ENCODE measurements around the gene CDK1.
A peak's percentile ranks its signal among the peaks of the same experiment; 100 is the strongest.

Gene CDK1

GRCh38 chr10:60753152-60753551 is 25.1 kb upstream of the CDK1 start:
- no peak overlapping the region for H3K4me3 Mint-ChIP-seq
- no peaks in the 10 kb centered on the region for H3K36me3 Mint-ChIP-seq
- H3K4me1 Mint-ChIP-seq = no peaks in the 10 kb centered on the region
- CTCF ChIA-PET = no interaction called here
- H3K27me3 Mint-ChIP-seq = peaks cover 21% of the 10 kb centered on the region
- no peaks in the 10 kb centered on the region for H3K9me3 Mint-ChIP-seq
- no peak for DNase-seq
- no peak overlapping the region for H3K27ac Mint-ChIP-seq

GRCh38 chr10:60753817-60754216 is 24.5 kb upstream of the CDK1 start:
- peaks cover 19% of the 10 kb centered on the region for H3K27me3 Mint-ChIP-seq
- no peaks in the 10 kb centered on the region for H3K9me3 Mint-ChIP-seq
- H3K36me3 Mint-ChIP-seq = no peaks in the 10 kb centered on the region
- CTCF ChIA-PET = no interaction called here
- no peak overlapping the region for H3K4me3 Mint-ChIP-seq
- no peaks in the 10 kb centered on the region for H3K4me1 Mint-ChIP-seq
- DNase-seq = no peak
- no peak overlapping the region for H3K27ac Mint-ChIP-seq

- no peaks in the 10 kb centered on the region for H3K36me3 Mint-ChIP-seq
- no peak overlapping the region for H3K4me3 Mint-ChIP-seq
- no peak overlapping the region for H3K27ac Mint-ChIP-seq
- peaks cover 26% of the 10 kb centered on the region for H3K27me3 Mint-ChIP-seq
- CTCF ChIA-PET = no interaction called here
- no peaks in the 10 kb centered on the region for H3K9me3 Mint-ChIP-seq
- DNase-seq = no peak
- no peaks in the 10 kb centered on the region for H3K4me1 Mint-ChIP-seq
Observed at GRCh38 chr10:60757420-60757895, 20.8 kb upstream of the CDK1 start.

- Mint-ChIP-seq H3K27ac (no peak overlapping the region), H3K9me3 (no peaks in the 10 kb centered on the region), H3K27me3 (peaks cover 28% of the 10 kb centered on the region), H3K36me3 (no peaks in the 10 kb centered on the region), H3K4me3 (no peak overlapping the region), H3K4me1 (no peaks in the 10 kb centered on the region)
- CTCF ChIA-PET = no interaction called here
- DNase-seq = no peak
Observed at GRCh38 chr10:60759181-60759580, 19.1 kb upstream of the CDK1 start.

- Mint-ChIP-seq H3K27me3 (peaks cover 33% of the 10 kb centered on the region), H3K36me3 (peaks cover 2% of the 10 kb centered on the region), H3K4me1 (no peaks in the 10 kb centered on the region), H3K9me3 (no peaks in the 10 kb centered on the region), H3K4me3 (no peak overlapping the region), H3K27ac (no peak overlapping the region)
- no peak for DNase-seq
- CTCF ChIA-PET = interaction anchor here (0.6 to 1.4 kb wide), 3 partner anchors 8 to 1660 kb away, joined by 3 to 6 read pairs (median 3); no protein-coding TSS in a partner anchor
Observed at GRCh38 chr10:60760711-60761210, 17.5 kb upstream of the CDK1 start.

- CTCF ChIA-PET = no interaction called here
- Mint-ChIP-seq H3K9me3 (no peaks in the 10 kb centered on the region), H3K4me1 (peaks cover 8% of the 10 kb centered on the region), H3K36me3 (peaks cover 2% of the 10 kb centered on the region), H3K27me3 (peaks cover 24% of the 10 kb centered on the region), H3K4me3 (no peak overlapping the region), H3K27ac (no peak overlapping the region)
- DNase-seq = no peak
Observed at GRCh38 chr10:60762554-60762953, 15.7 kb upstream of the CDK1 start.

GRCh38 chr10:60767424-60767823 is 10.9 kb upstream of the CDK1 start:
- DNase-seq = no peak
- Mint-ChIP-seq H3K4me1 (peaks cover 12% of the 10 kb centered on the region), H3K27ac (peak overlapping the region; percentile 70), H3K36me3 (peaks cover 2% of the 10 kb centered on the region), H3K4me3 (no peak overlapping the region), H3K9me3 (no peaks in the 10 kb centered on the region), H3K27me3 (peaks cover 16% of the 10 kb centered on the region)
- CTCF ChIA-PET = interaction anchor here (0.6 to 4.4 kb wide), 7 partner anchors 34 to 530 kb away, joined by 3 to 30 read pairs (median 4); no protein-coding TSS in a partner anchor

- H3K27me3 Mint-ChIP-seq = peaks cover 10% of the 10 kb centered on the region
- peaks cover 12% of the 10 kb centered on the region for H3K4me1 Mint-ChIP-seq
- DNase-seq = no peak
- H3K27ac Mint-ChIP-seq = no peak overlapping the region
- CTCF ChIA-PET = interaction anchor here (1.0 to 4.4 kb wide), 11 partner anchors 7 to 668 kb away, joined by 3 to 30 read pairs (median 6); partner anchors contain the start of gene CDK1
- peaks cover 2% of the 10 kb centered on the region for H3K36me3 Mint-ChIP-seq
- H3K9me3 Mint-ChIP-seq = no peaks in the 10 kb centered on the region
- no peak overlapping the region for H3K4me3 Mint-ChIP-seq
Observed at GRCh38 chr10:60769406-60769805, 8.9 kb upstream of the CDK1 start.

GRCh38 chr10:60777696-60778213 is 523 bp upstream of the CDK1 start:
- Mint-ChIP-seq H3K27ac (peak overlapping the region; percentile 99), H3K9me3 (no peaks in the 10 kb centered on the region), H3K4me3 (peak overlapping the region; percentile 99), H3K4me1 (peaks cover 43% of the 10 kb centered on the region), H3K27me3 (peaks cover 17% of the 10 kb centered on the region), H3K36me3 (peaks cover 20% of the 10 kb centered on the region)
- no peak for DNase-seq
- CTCF ChIA-PET = interaction anchor here (1.3 to 1.4 kb wide), 2 partner anchors 8 to 48 kb away, joined by 3 to 4 read pairs; no protein-coding TSS in a partner anchor

- CTCF ChIA-PET = interaction anchor here (1.3 kb wide), 1 partner anchor 9 kb away, joined by 3 read pairs; no protein-coding TSS in a partner anchor
- no peaks in the 10 kb centered on the region for H3K9me3 Mint-ChIP-seq
- peaks cover 17% of the 10 kb centered on the region for H3K27me3 Mint-ChIP-seq
- H3K4me1 Mint-ChIP-seq = peaks cover 56% of the 10 kb centered on the region
- H3K27ac Mint-ChIP-seq = peak overlapping the region; percentile 99
- H3K4me3 Mint-ChIP-seq = peak overlapping the region; percentile 99
- no peak for DNase-seq
- peaks cover 32% of the 10 kb centered on the region for H3K36me3 Mint-ChIP-seq
Observed at GRCh38 chr10:60778971-60779796, 906 bp downstream of the CDK1 start.

- H3K4me3 Mint-ChIP-seq = peak overlapping the region; percentile 59
- CTCF ChIA-PET = no interaction called here
- no peaks in the 10 kb centered on the region for H3K9me3 Mint-ChIP-seq
- peak overlapping the region; percentile 80 for H3K27ac Mint-ChIP-seq
- peaks cover 78% of the 10 kb centered on the region for H3K4me1 Mint-ChIP-seq
- peaks cover 54% of the 10 kb centered on the region for H3K36me3 Mint-ChIP-seq
- peaks cover 5% of the 10 kb centered on the region for H3K27me3 Mint-ChIP-seq
- DNase-seq = no peak
Observed at GRCh38 chr10:60781661-60782060, 3.4 kb downstream of the CDK1 start.

- Mint-ChIP-seq H3K27ac (peak overlapping the region; percentile 53), H3K9me3 (no peaks in the 10 kb centered on the region), H3K4me1 (peaks cover 83% of the 10 kb centered on the region), H3K27me3 (no peaks in the 10 kb centered on the region), H3K36me3 (peaks cover 77% of the 10 kb centered on the region), H3K4me3 (no peak overlapping the region)
- CTCF ChIA-PET = no interaction called here
- DNase-seq = no peak
Observed at GRCh38 chr10:60784641-60785040, 6.4 kb downstream of the CDK1 start.

- no peak overlapping the region for H3K27ac Mint-ChIP-seq
Observed at GRCh38 chr10:60788544-60788943, 10.3 kb downstream of the CDK1 start.

GRCh38 chr10:60789340-60789739 is 11.1 kb downstream of the CDK1 start:
- Mint-ChIP-seq H3K27me3 (no peaks in the 10 kb centered on the region), H3K4me3 (no peak overlapping the region), H3K36me3 (peaks cover 82% of the 10 kb centered on the region), H3K27ac (peak overlapping the region; percentile 19), H3K4me1 (peaks cover 62% of the 10 kb centered on the region), H3K9me3 (no peaks in the 10 kb centered on the region)
- no peak for DNase-seq
- CTCF ChIA-PET = no interaction called here

More at GRCh38 chr10:60788544-60788943, 10.3 kb downstream of the CDK1 start:
- Mint-ChIP-seq H3K9me3 (no peaks in the 10 kb centered on the region), H3K36me3 (peaks cover 88% of the 10 kb centered on the region), H3K27me3 (no peaks in the 10 kb centered on the region), H3K4me3 (no peak overlapping the region), H3K4me1 (peaks cover 70% of the 10 kb centered on the region)
- CTCF ChIA-PET = no interaction called here
- no peak for DNase-seq
